GM12878 (cell line): Measurements from ENCODE around the gene ATXN1L. TPM values are rescaled to one million over a fixed set of nuclear protein-coding genes. Genes with fewer than 3 reads are reported as not detected.

ENCODE experiments used
- ASH2L ChIP-seq: fragments of 300-600, 200-600 bp; sonication (generic); IDR thresholded peaks from 2 replicates; pipeline ENCODE4 v1.6.1; 2017; ENCODE audit warnings: low read depth, mild to moderate bottlenecking, borderline replicate concordance
- BCL11A ChIP-seq: IDR thresholded peaks from 2 replicates; pipeline ENCODE4 v1.6.1; 2011; ENCODE audit warnings: low read depth, low read length
- CBX3 ChIP-seq: fragments of 200-600 bp; sonication (generic); IDR thresholded peaks from 2 replicates; pipeline ENCODE4 v1.6.1; 2016; ENCODE audit warnings: low read depth, borderline replicate concordance
- CBX5 ChIP-seq: sonication (generic); IDR thresholded peaks from 2 replicates; pipeline ENCODE4 v1.6.1; 2016; ENCODE audit warnings: low read depth, moderate library complexity, mild to moderate bottlenecking, inconsistent platforms
- CHD2 ChIP-seq: IDR thresholded peaks from 2 replicates; pipeline ENCODE4 v1.6.1; 2011; ENCODE audit warnings: low read depth, low read length, improper control_type of control experiment, borderline replicate concordance
- EP300 ChIP-seq, 2 experiments: fragments of 150-350 bp in 1 of 2; IDR thresholded peaks; 2 replicates each; pipeline ENCODE4 v1.6.1; 2011 to 2012; ENCODE audit warnings: low read depth in 2 of 2, low read length in 2 of 2, borderline replicate concordance in 1 of 2, improper control_type of control experiment in 1 of 2, inconsistent platforms in 1 of 2; ENCODE audit not compliant: control insufficient read depth in 1 of 2
- FOXM1 ChIP-seq: IDR thresholded peaks from 2 replicates; pipeline ENCODE4 v1.6.1; 2012; ENCODE audit warnings: low read depth, mild to moderate bottlenecking, inconsistent platforms, low read length, moderate library complexity
- JUNB ChIP-seq: IDR thresholded peaks from 2 replicates; pipeline ENCODE4 v1.6.1; 2016; ENCODE audit warnings: antibody characterized with exemption, mild to moderate bottlenecking
- JUND ChIP-seq: IDR thresholded peaks from 2 replicates; pipeline ENCODE4 v1.6.1; 2012; ENCODE audit warnings: low read depth, mild to moderate bottlenecking, low read length, improper control_type of control experiment, moderate library complexity
- MXI1 ChIP-seq: fragments of 150-350 bp; IDR thresholded peaks from 2 replicates; pipeline ENCODE4 v1.6.1; 2011; ENCODE audit warnings: low read depth, mild to moderate bottlenecking, inconsistent platforms, low read length, improper control_type of control experiment
- NR2C1 ChIP-seq: fragments of 450-650 bp; IDR thresholded peaks from 2 replicates; pipeline ENCODE4 v1.6.1; 2017; ENCODE audit warnings: antibody characterized with exemption, mild to moderate bottlenecking, moderate library complexity
- SPI1 ChIP-seq: IDR thresholded peaks from 2 replicates; pipeline ENCODE4 v1.6.1; 2011; ENCODE audit warnings: low read depth, mild to moderate bottlenecking, low read length, moderate library complexity, borderline replicate concordance; ENCODE audit not compliant: insufficient read depth
- SREBF1 ChIP-seq: IDR thresholded peaks from 2 replicates; pipeline ENCODE4 v1.6.1; 2012; ENCODE audit warnings: mild to moderate bottlenecking, low read length
- SREBF2 ChIP-seq: IDR thresholded peaks from 2 replicates; pipeline ENCODE4 v1.6.1; 2012; ENCODE audit warnings: mild to moderate bottlenecking, low read length
- SRF ChIP-seq, 2 experiments: IDR thresholded peaks; 2 replicates each; pipeline ENCODE4 v1.6.1; 2011; ENCODE audit warnings: low read depth in 2 of 2, low read length in 2 of 2, mild to moderate bottlenecking in 1 of 2, moderate library complexity in 1 of 2
- STAT3 ChIP-seq: IDR thresholded peaks from 2 replicates; pipeline ENCODE4 v1.6.1; 2011; ENCODE audit warnings: low read depth, low read length, improper control_type of control experiment
- TCF3 ChIP-seq: IDR thresholded peaks from 2 replicates; pipeline ENCODE4 v1.6.1; 2012; ENCODE audit warnings: low read depth, mild to moderate bottlenecking, low read length, borderline replicate concordance; ENCODE audit not compliant: insufficient read depth
- TCF7 ChIP-seq: IDR thresholded peaks from 2 replicates; pipeline ENCODE4 v1.6.1; 2014; ENCODE audit warnings: antibody characterized with exemption, borderline replicate concordance
- polyA plus RNA-seq, 11 experiments: library from polyadenylated mRNA; depleted of rRNA in 4 of 11; unstranded in 6 of 11; stranded (reverse) in 5 of 11; fragments of >200 nt; fragmentation: Nextera tagmentation in 4 of 11; fragmentation: Illumina TruSeq in 1 of 11; extraction: Ambion mirVana in 4 of 11; extraction: Trizol in 1 of 11; gene quantifications; 1 replicate in 1 of 11; 2 replicates in 10 of 11; pipeline versions ENCODE4 v1.2.1 to v1.2.3, GENCODE V29; 2011 to 2016; ENCODE audit warnings: inconsistent platforms in 2 of 11, missing spikeins in 2 of 11, low read depth in 1 of 11
- total RNA-seq, 4 experiments: library from RNA; depleted of rRNA in 3 of 4; stranded (reverse); fragments of >200 nt in 3 of 4; fragmentation: Illumina TruSeq in 1 of 4; extraction: Trizol in 1 of 4; gene quantifications; 2 replicates each; pipeline versions ENCODE4 v1.2.1 to v1.2.3, GENCODE V29; 2013 to 2021
- TF ChIP-seq, protein P1 (sequence below): fragments of 450-650 bp; IDR thresholded peaks from 2 replicates; pipeline ENCODE4 v1.6.1; 2017; ENCODE audit warnings: mild to moderate bottlenecking, moderate library complexity
- TF ChIP-seq, protein P2 (sequence below): IDR thresholded peaks from 2 replicates; pipeline ENCODE4 v1.6.1; 2012; ENCODE audit warnings: low read depth, low read length, improper control_type of control experiment
- TF ChIP-seq, protein P3 (sequence below): fragments of 450-650 bp; IDR thresholded peaks from 2 replicates; pipeline ENCODE4 v1.6.1; 2017; ENCODE audit warnings: mild to moderate bottlenecking, moderate library complexity

ATXN1L gene
- total and polyA plus RNA-seq, 10 of the 15 experiments (the other 5 are each of a cell fraction or from before 2014, with no cell fraction given) = 1.8 to 14.6 (median 9.2) TPM

DNA sequence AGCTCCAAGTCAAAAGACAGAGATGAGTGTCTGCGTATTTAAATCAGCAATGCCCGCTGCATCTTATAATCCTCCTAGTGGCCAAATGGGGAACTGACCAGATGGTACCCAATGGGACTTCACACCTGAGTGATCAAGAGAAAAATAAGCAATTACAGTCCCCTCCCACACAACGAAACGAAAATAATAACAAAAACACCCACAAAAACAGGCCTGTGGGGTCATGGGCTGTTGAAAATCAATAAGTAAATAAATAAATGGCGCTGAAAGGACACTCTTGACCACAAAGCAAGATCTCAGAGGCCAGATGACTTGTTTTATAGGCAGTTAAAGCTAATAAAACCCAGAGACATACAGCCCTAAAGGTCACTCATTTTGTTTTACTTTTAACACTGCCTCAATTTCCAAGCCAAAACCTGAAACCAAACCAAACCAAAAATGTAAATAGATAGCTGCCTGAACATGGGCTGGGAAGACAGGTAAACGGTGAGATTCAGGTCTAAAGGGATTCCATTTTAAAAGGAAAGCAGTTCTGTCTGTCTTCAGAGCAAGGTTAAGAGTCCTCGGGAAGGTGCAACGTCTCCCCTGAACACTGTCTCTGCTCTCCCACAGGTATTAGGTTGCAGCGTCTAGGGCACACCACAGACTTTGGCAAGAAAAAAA, 36.9 kb downstream of the ATXN1L start (continued):
- TF ChIP-seq, protein P1, sequence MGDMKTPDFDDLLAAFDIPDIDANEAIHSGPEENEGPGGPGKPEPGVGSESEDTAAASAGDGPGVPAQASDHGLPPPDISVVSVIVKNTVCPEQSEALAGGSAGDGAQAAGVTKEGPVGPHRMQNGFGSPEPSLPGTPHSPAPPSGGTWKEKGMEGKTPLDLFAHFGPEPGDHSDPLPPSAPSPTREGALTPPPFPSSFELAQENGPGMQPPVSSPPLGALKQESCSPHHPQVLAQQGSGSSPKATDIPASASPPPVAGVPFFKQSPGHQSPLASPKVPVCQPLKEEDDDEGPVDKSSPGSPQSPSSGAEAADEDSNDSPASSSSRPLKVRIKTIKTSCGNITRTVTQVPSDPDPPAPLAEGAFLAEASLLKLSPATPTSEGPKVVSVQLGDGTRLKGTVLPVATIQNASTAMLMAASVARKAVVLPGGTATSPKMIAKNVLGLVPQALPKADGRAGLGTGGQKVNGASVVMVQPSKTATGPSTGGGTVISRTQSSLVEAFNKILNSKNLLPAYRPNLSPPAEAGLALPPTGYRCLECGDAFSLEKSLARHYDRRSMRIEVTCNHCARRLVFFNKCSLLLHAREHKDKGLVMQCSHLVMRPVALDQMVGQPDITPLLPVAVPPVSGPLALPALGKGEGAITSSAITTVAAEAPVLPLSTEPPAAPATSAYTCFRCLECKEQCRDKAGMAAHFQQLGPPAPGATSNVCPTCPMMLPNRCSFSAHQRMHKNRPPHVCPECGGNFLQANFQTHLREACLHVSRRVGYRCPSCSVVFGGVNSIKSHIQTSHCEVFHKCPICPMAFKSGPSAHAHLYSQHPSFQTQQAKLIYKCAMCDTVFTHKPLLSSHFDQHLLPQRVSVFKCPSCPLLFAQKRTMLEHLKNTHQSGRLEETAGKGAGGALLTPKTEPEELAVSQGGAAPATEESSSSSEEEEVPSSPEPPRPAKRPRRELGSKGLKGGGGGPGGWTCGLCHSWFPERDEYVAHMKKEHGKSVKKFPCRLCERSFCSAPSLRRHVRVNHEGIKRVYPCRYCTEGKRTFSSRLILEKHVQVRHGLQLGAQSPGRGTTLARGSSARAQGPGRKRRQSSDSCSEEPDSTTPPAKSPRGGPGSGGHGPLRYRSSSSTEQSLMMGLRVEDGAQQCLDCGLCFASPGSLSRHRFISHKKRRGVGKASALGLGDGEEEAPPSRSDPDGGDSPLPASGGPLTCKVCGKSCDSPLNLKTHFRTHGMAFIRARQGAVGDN = 0 out of 2 replicates have a peak, but pooled peaks have one; percentile 24
- TF ChIP-seq JUND (no peak), SREBF2 (no peak), NR2C1 (no peak), SRF (IDR thresholded peaks at IDR 0.05; ENCODE audit: low read depth in 2 of 2, low read length in 2 of 2) (no peak), FOXM1 (peak; percentile 69), BCL11A (0 out of 2 replicates have a peak, but pooled peaks have one; percentile 27), EP300 (IDR thresholded peaks at IDR 0.05; ENCODE audit: borderline replicate concordance in 1 of 2, control insufficient read depth in 1 of 2, low read depth in 2 of 2, low read length in 2 of 2) (no peak; a peak in 2 of 4 replicates), CBX3 (no peak), SPI1 (peak; percentile 54; the same call in 1 of the 2 replicates), STAT3 (0 out of 2 replicates have a peak, but pooled peaks have one; percentile 17), CBX5 (0 out of 2 replicates have a peak, but pooled peaks have one; percentile 65), SREBF1 (no peak), MXI1 (no peak), CHD2 (no peak), TCF3 (no peak), TCF7 (peak; percentile 97), ASH2L (no peak), JUNB (no peak; the same call in 1 of the 2 replicates)
- TF ChIP-seq, protein P2, sequence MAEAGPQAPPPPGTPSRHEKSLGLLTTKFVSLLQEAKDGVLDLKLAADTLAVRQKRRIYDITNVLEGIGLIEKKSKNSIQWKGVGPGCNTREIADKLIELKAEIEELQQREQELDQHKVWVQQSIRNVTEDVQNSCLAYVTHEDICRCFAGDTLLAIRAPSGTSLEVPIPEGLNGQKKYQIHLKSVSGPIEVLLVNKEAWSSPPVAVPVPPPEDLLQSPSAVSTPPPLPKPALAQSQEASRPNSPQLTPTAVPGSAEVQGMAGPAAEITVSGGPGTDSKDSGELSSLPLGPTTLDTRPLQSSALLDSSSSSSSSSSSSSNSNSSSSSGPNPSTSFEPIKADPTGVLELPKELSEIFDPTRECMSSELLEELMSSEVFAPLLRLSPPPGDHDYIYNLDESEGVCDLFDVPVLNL = no peak
- TF ChIP-seq, protein P3, sequence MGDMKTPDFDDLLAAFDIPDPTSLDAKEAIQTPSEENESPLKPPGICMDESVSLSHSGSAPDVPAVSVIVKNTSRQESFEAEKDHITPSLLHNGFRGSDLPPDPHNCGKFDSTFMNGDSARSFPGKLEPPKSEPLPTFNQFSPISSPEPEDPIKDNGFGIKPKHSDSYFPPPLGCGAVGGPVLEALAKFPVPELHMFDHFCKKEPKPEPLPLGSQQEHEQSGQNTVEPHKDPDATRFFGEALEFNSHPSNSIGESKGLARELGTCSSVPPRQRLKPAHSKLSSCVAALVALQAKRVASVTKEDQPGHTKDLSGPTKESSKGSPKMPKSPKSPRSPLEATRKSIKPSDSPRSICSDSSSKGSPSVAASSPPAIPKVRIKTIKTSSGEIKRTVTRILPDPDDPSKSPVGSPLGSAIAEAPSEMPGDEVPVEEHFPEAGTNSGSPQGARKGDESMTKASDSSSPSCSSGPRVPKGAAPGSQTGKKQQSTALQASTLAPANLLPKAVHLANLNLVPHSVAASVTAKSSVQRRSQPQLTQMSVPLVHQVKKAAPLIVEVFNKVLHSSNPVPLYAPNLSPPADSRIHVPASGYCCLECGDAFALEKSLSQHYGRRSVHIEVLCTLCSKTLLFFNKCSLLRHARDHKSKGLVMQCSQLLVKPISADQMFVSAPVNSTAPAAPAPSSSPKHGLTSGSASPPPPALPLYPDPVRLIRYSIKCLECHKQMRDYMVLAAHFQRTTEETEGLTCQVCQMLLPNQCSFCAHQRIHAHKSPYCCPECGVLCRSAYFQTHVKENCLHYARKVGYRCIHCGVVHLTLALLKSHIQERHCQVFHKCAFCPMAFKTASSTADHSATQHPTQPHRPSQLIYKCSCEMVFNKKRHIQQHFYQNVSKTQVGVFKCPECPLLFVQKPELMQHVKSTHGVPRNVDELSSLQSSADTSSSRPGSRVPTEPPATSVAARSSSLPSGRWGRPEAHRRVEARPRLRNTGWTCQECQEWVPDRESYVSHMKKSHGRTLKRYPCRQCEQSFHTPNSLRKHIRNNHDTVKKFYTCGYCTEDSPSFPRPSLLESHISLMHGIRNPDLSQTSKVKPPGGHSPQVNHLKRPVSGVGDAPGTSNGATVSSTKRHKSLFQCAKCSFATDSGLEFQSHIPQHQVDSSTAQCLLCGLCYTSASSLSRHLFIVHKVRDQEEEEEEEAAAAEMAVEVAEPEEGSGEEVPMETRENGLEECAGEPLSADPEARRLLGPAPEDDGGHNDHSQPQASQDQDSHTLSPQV = no peak
